ENCODE data around the gene PDE10A. TPM values are rescaled to one million over a fixed set of nuclear protein-coding genes. Genes with fewer than 3 reads are reported as not detected.

Gene PDE10A
- total and polyA plus RNA-seq, 5 donors from 2014 or later, result not detected

DNA sequence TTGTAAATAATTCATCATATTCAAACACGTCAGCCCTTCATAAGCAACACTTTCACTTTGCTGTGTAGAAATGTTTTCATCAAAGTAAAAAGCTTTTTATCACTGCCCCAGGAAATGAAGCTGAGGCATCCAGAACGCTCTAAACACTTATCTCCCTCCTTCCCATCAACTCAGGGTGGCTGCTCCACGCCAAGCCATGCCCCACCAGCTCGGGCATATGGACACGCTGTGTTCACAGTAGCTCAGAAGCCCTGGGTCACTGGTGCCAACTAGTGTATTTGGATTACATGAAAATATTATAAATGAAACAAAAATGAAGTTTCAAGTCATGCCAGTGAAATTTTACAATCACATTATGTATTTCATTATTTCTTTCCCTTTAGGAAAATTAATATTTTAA, 10.3 kb downstream of the PDE10A start:
- ATAC-seq (ENCODE audit: low read depth in 2 of 2) (no peak), DNase-seq (no peak)
- no peaks in the 10 kb centered on the region for H3K27me3 ChIP-seq (ENCODE audit: control insufficient read depth, insufficient read depth, low read length)
- peaks cover 0 to 2% (median 0%) of the 10 kb centered on the region in 7 donors for H3K9me3 Mint-ChIP-seq
- H3K27me3 Mint-ChIP-seq, result peaks cover 4% of the 10 kb centered on the region
- no peaks in the 10 kb centered on the region for H3K4me1 ChIP-seq (ENCODE audit: control insufficient read depth, insufficient read depth, low read length, poor library complexity, severe bottlenecking)
- H3K36me3 ChIP-seq (ENCODE audit: control insufficient read depth, insufficient read depth, low read length), result no peaks in the 10 kb centered on the region
- H3K4me1 Mint-ChIP-seq, result no peaks in the 10 kb centered on the region
- H3K9me3 ChIP-seq (ENCODE audit: control insufficient read depth in 2 of 2, low read length in 2 of 2), result no peaks in the 10 kb centered on the region
- no peaks in the 10 kb centered on the region for H3K36me3 Mint-ChIP-seq
- H3K27ac ChIP-seq (ENCODE audit: insufficient read depth, low read length, poor library complexity, severe bottlenecking), result no peak overlapping the region
- no peak overlapping the region for H3K4me3 Mint-ChIP-seq
- no peak overlapping the region for H3K27ac Mint-ChIP-seq
- no peak overlapping the region for H3K4me3 ChIP-seq (ENCODE audit: low read depth, low read length)

DNA sequence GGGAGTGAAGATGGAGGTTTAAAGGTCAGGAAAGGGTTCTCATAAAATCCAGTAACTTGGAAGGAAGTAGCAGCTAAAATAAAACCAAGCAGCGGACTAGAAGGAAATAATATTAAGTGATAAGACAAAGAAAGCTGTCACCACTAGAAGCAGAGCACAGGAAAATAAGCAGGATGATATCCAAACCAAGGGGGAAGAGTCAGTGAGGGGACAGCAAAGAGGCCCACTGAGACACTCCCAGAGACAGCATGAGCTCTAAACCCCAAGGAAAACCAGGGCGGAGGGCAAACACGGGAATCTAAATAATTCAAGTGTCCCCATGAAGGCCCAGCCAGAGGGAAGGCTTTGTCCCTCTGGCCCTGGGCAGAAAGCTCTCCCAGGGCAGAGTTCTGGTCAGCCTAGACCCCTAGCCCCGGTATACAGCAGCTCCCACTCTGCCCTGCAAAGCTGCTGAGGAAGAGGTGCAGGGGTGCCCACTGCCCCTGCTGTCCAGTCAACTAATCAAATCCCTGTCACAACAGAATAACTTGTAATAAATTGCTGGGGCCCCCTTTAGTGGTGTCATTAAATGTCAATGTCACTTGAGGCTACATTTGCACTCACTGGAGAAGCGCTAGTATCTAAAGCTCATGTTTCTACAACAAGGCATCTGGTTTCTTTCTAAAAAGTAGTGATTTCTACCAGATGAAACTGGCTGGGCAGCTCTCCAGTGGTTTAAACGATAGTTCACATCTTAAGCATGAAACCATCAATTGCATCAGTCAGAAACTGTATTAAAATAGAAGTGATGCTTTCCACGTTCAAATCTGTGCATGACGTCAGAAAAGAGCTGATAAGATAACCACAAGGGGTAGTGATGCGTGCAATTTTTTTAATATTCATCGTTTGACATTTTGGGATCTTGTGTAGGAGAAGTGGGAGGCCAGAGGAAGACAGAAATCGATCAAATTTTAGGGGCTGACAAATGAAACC, 13.6 kb downstream of the PDE10A start:
- Mint-ChIP-seq H3K4me3 (no peak overlapping the region), H3K27ac (no peak overlapping the region), H3K27me3 (peaks cover 4% of the 10 kb centered on the region), H3K4me1 (no peaks in the 10 kb centered on the region), H3K9me3 (peaks cover 0 to 3% (median 0%) of the 10 kb centered on the region in 7 donors), H3K36me3 (no peaks in the 10 kb centered on the region)
- no peaks in the 10 kb centered on the region for H3K4me1 ChIP-seq (ENCODE audit: control insufficient read depth, insufficient read depth, low read length, poor library complexity, severe bottlenecking)
- no peaks in the 10 kb centered on the region for H3K36me3 ChIP-seq (ENCODE audit: control insufficient read depth, insufficient read depth, low read length)
- no peaks in the 10 kb centered on the region for H3K27me3 ChIP-seq (ENCODE audit: control insufficient read depth, insufficient read depth, low read length)
- H3K9me3 ChIP-seq (ENCODE audit: control insufficient read depth in 2 of 2, low read length in 2 of 2), result no peaks in the 10 kb centered on the region
- DNase-seq (no peak), ATAC-seq (ENCODE audit: low read depth in 2 of 2) (no peak)
- no peak overlapping the region for H3K27ac ChIP-seq (ENCODE audit: insufficient read depth, low read length, poor library complexity, severe bottlenecking)
- no peak overlapping the region for H3K4me3 ChIP-seq (ENCODE audit: low read depth, low read length)

DNA sequence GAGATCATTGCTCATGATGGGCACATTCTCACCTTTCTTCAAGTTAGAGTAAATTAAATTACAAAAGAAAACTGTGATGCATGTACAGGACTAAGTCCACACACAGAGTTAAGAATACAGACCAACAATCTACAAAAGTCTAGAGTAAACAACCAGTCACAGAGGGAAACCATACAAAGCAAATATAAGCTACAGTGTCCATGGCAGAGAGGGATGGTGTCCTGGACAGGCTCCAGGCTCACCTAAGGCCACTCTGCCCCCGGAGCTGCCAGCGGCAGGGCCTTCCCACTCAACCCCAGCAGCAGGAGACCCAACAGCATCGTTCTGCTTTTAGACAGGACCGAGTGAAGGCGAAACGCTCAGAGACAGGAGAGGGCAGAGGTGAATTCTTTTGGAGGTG, 16.0 kb downstream of the PDE10A start:
- Histone ChIP-seq H3K4me1 (ENCODE audit: control insufficient read depth, insufficient read depth, low read length, poor library complexity, severe bottlenecking) (no peaks in the 10 kb centered on the region), H3K9me3 (ENCODE audit: control insufficient read depth in 2 of 2, low read length in 2 of 2) (no peaks in the 10 kb centered on the region), H3K27ac (ENCODE audit: insufficient read depth, low read length, poor library complexity, severe bottlenecking) (no peak overlapping the region), H3K36me3 (ENCODE audit: control insufficient read depth, insufficient read depth, low read length) (no peaks in the 10 kb centered on the region), H3K4me3 (ENCODE audit: low read depth, low read length) (no peak overlapping the region), H3K27me3 (ENCODE audit: control insufficient read depth, insufficient read depth, low read length) (no peaks in the 10 kb centered on the region)
- Mint-ChIP-seq H3K9me3 (peaks cover 0 to 2% (median 0%) of the 10 kb centered on the region in 7 donors), H3K27ac (no peak overlapping the region), H3K27me3 (peaks cover 4% of the 10 kb centered on the region), H3K4me1 (no peaks in the 10 kb centered on the region), H3K4me3 (no peak overlapping the region), H3K36me3 (no peaks in the 10 kb centered on the region)
- ATAC-seq (ENCODE audit: low read depth in 2 of 2) (no peak), DNase-seq (no peak)

DNA sequence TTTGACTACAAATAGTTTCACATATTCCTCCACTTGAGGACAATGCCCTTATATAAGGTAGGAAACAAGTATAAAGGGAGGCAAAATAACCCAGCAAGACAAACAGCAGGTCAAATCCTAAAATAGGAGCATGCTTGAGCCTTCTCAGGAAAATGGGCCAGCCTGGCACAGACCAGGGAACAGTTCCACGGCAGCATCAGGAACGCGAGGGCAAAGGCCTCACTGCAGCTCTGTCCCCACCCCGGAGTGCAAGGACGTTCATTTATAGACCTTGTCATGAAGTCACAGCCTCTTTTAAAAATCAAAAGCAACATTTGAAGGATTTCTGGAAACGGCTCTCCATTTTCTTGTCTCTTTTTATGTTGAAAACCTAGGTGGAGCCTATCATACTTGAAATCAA, 17.1 kb downstream of the PDE10A start:
- no peak overlapping the region for H3K4me3 ChIP-seq (ENCODE audit: low read depth, low read length)
- DNase-seq (no peak), ATAC-seq (ENCODE audit: low read depth in 2 of 2) (no peak)
- no peaks in the 10 kb centered on the region for H3K4me1 ChIP-seq (ENCODE audit: control insufficient read depth, insufficient read depth, low read length, poor library complexity, severe bottlenecking)
- H3K36me3 Mint-ChIP-seq, result no peaks in the 10 kb centered on the region
- H3K27me3 ChIP-seq (ENCODE audit: control insufficient read depth, insufficient read depth, low read length), result no peaks in the 10 kb centered on the region
- H3K4me3 Mint-ChIP-seq, result no peak overlapping the region
- H3K9me3 ChIP-seq (ENCODE audit: control insufficient read depth in 2 of 2, low read length in 2 of 2), result no peaks in the 10 kb centered on the region
- peaks cover 0 to 2% (median 0%) of the 10 kb centered on the region in 7 donors for H3K9me3 Mint-ChIP-seq
- H3K4me1 Mint-ChIP-seq, result no peaks in the 10 kb centered on the region
- H3K27me3 Mint-ChIP-seq, result peaks cover under 1% of the 10 kb centered on the region
- H3K27ac Mint-ChIP-seq, result no peak overlapping the region
- no peaks in the 10 kb centered on the region for H3K36me3 ChIP-seq (ENCODE audit: control insufficient read depth, insufficient read depth, low read length)
- H3K27ac ChIP-seq (ENCODE audit: insufficient read depth, low read length, poor library complexity, severe bottlenecking), result no peak overlapping the region

DNA sequence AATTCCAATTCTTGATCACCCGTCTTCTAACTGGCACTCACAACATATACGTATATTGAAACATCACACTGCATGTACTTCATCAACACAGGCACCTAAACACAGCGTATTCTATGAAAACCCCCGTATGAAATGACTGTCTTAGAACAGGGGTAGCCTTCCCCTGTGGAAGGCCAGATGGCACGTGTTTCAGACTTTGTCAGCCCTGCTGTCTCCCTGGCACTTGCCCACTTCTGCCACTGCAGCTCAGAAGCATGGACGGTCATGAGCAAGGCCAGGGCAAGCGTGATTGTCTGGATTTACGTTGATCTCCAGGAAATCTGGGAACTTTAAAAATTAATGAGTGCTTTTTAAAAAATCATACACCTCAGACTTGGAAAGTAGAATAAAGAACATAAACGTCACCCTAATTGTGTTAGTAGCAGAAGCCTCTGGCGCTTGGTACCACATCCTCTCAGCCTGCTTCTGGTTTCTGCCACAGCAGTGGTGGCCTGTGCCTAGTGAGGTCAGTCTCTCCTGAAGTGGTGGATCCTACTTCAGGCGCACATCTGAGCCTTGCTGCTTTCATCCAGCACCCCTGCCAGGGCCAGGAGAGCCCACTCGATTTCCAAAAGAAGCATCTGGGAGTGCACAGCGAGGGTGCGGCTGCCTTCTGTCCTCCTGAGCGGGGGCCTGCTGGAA, 18.3 kb downstream of the PDE10A start:
- ATAC-seq (ENCODE audit: low read depth in 2 of 2) (no peak), DNase-seq (no peak)
- H3K36me3 ChIP-seq (ENCODE audit: control insufficient read depth, insufficient read depth, low read length), result no peaks in the 10 kb centered on the region
- no peak overlapping the region for H3K4me3 Mint-ChIP-seq
- H3K4me3 ChIP-seq (ENCODE audit: low read depth, low read length), result no peak overlapping the region
- peaks cover 0 to 2% (median 0%) of the 10 kb centered on the region in 7 donors for H3K9me3 Mint-ChIP-seq
- H3K27me3 ChIP-seq (ENCODE audit: control insufficient read depth, insufficient read depth, low read length), result no peaks in the 10 kb centered on the region
- no peaks in the 10 kb centered on the region for H3K4me1 ChIP-seq (ENCODE audit: control insufficient read depth, insufficient read depth, low read length, poor library complexity, severe bottlenecking)
- H3K36me3 Mint-ChIP-seq, result no peaks in the 10 kb centered on the region
- no peak overlapping the region for H3K27ac Mint-ChIP-seq
- H3K27me3 Mint-ChIP-seq, result no peaks in the 10 kb centered on the region
- H3K9me3 ChIP-seq (ENCODE audit: control insufficient read depth in 2 of 2, low read length in 2 of 2), result no peaks in the 10 kb centered on the region
- no peaks in the 10 kb centered on the region for H3K4me1 Mint-ChIP-seq
- H3K27ac ChIP-seq (ENCODE audit: insufficient read depth, low read length, poor library complexity, severe bottlenecking), result no peak overlapping the region

DNA sequence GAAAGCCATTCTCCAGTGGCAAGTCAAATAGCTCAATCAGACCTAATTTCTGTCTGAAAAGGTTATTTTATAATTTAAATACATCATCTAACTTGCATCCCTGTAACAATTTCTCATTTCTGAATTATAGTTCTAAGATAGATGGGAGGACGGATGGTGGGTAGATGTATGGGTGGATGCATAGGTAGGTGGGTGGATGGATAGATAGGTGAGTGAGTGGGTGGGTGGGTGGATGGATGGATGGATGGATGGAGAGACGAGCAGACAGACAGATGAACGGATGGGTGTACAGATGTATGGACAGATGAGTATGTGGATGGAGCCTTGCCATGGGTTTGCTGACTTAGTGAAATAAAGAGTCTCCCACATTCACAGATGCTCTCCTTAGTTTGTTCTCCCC, 20.0 kb downstream of the PDE10A start:
- Mint-ChIP-seq H3K4me3 (no peak overlapping the region), H3K36me3 (no peaks in the 10 kb centered on the region), H3K27me3 (no peaks in the 10 kb centered on the region), H3K27ac (no peak overlapping the region), H3K4me1 (no peaks in the 10 kb centered on the region), H3K9me3 (peaks cover 0 to 1% (median 0%) of the 10 kb centered on the region in 7 donors)
- H3K4me1 ChIP-seq (ENCODE audit: control insufficient read depth, insufficient read depth, low read length, poor library complexity, severe bottlenecking), result no peaks in the 10 kb centered on the region
- no peaks in the 10 kb centered on the region for H3K27me3 ChIP-seq (ENCODE audit: control insufficient read depth, insufficient read depth, low read length)
- no peaks in the 10 kb centered on the region for H3K9me3 ChIP-seq (ENCODE audit: control insufficient read depth in 2 of 2, low read length in 2 of 2)
- ATAC-seq (ENCODE audit: low read depth in 2 of 2) (no peak), DNase-seq (no peak)
- no peak overlapping the region for H3K4me3 ChIP-seq (ENCODE audit: low read depth, low read length)
- no peaks in the 10 kb centered on the region for H3K36me3 ChIP-seq (ENCODE audit: control insufficient read depth, insufficient read depth, low read length)
- no peak overlapping the region for H3K27ac ChIP-seq (ENCODE audit: insufficient read depth, low read length, poor library complexity, severe bottlenecking)

DNA sequence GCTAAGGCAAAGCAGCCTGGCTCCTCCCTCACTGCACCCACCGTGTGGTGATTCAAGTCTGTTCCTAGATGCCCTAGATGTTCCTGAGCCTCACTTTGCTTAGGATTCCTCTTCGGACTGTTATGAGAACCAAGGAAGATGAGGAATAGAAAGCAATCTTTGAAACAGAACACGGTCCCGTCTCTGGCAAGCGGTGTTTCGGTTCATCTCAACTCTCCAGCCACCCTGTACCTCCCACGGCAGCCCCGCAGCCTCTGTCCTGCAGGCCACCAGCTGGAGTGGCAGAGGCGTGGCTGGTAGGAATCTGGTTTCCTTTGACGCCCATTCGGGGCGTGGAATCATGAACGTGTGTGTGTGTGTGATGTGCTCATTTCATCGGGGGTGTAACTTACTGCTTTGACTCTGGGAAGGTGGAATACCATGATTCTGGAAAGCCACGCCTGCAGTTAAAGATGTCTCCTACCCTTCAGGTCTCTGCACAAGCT, 21.3 kb downstream of the PDE10A start:
- Histone ChIP-seq H3K4me1 (ENCODE audit: control insufficient read depth, insufficient read depth, low read length, poor library complexity, severe bottlenecking) (no peaks in the 10 kb centered on the region), H3K27ac (ENCODE audit: insufficient read depth, low read length, poor library complexity, severe bottlenecking) (no peak overlapping the region), H3K36me3 (ENCODE audit: control insufficient read depth, insufficient read depth, low read length) (no peaks in the 10 kb centered on the region), H3K9me3 (ENCODE audit: control insufficient read depth in 2 of 2, low read length in 2 of 2) (no peaks in the 10 kb centered on the region), H3K4me3 (ENCODE audit: low read depth, low read length) (no peak overlapping the region), H3K27me3 (ENCODE audit: control insufficient read depth, insufficient read depth, low read length) (no peaks in the 10 kb centered on the region)
- H3K4me3 Mint-ChIP-seq, result no peak overlapping the region
- ATAC-seq (ENCODE audit: low read depth in 2 of 2), result no peak
- no peaks in the 10 kb centered on the region for H3K9me3 Mint-ChIP-seq
- H3K36me3 Mint-ChIP-seq, result no peaks in the 10 kb centered on the region
- H3K27me3 Mint-ChIP-seq, result no peaks in the 10 kb centered on the region
- no peak for DNase-seq
- no peaks in the 10 kb centered on the region for H3K4me1 Mint-ChIP-seq
- no peak overlapping the region for H3K27ac Mint-ChIP-seq

Data from CD4-positive, CD25-positive, alpha-beta regulatory T cell (primary cell).